Activated CD4-positive, alpha-beta memory T cell treated with anti-CD3 and anti-CD28 coated beads for 36 hours (primary cell): Measurements from ENCODE around the gene MKI67. TPM values are rescaled to one million over a fixed set of nuclear protein-coding genes. Genes with fewer than 3 reads are reported as not detected.
A peak's percentile ranks its signal among the peaks of the same experiment; 100 is the strongest.

Source experiments
- CTCF ChIA-PET: fragments of 350-600 bp; sonication (Branson Sonifier 250); formaldehyde crosslinking; loops from one replicate; lab custom pipeline; 2021; ENCODE audit warnings: antibody characterized with exemption, inconsistent platforms; lab: Charles Lee
- POLR2A ChIA-PET: fragments of 350-600 bp; sonication (Branson Sonifier 250); formaldehyde crosslinking; loops from one replicate; lab custom pipeline; 2021; ENCODE audit warnings: antibody characterized with exemption; lab: Charles Lee
- DNase-seq: peaks from one replicate; pipeline ENCODE4 v3.0.0-alpha.2; 2020
- H3K27ac Mint-ChIP-seq: one replicate; pipeline ENCODE4 v1.8.0; 2021; ENCODE audit warnings: mixed read lengths
- H3K27me3 Mint-ChIP-seq: one replicate; pipeline ENCODE4 v1.8.0; 2021; ENCODE audit warnings: mixed read lengths
- H3K36me3 Mint-ChIP-seq: one replicate; pipeline ENCODE4 v1.8.0; 2021; ENCODE audit warnings: mixed read lengths
- H3K4me1 Mint-ChIP-seq: one replicate; pipeline ENCODE4 v1.8.0; 2021; ENCODE audit warnings: low read depth, mixed read lengths
- H3K4me3 Mint-ChIP-seq: one replicate; pipeline ENCODE4 v1.8.0; 2021; ENCODE audit warnings: mild to moderate bottlenecking, mixed read lengths
- H3K9me3 Mint-ChIP-seq: one replicate; pipeline ENCODE4 v1.8.0; 2021; ENCODE audit warnings: mixed read lengths
- intact Hi-C: fragments of 100-400 bp; cut with micrococcal nuclease; formaldehyde crosslinking; loops from one replicate; pipeline ENCODE4 v1.15.1; 2023
- total RNA-seq, 2 experiments: library from RNA; stranded (reverse); gene quantifications; one replicate each; pipeline ENCODE4 v1.2.3, GENCODE V29; 2021

Gene MKI67
- total RNA-seq, 2 experiments from 2014 or later = 223 to 241 TPM

- no peak overlapping the region for H3K4me3 Mint-ChIP-seq
- no peaks in the 10 kb centered on the region for H3K36me3 Mint-ChIP-seq
- no peak for DNase-seq
- no peak overlapping the region for H3K27ac Mint-ChIP-seq
- POLR2A ChIA-PET = interaction anchor here (0.5 kb wide), 1 partner anchor 88 kb away, joined by 7 read pairs; no protein-coding TSS in a partner anchor
- intact Hi-C loops = no loop called here
- CTCF ChIA-PET = interaction anchor here (0.5 kb wide), 1 partner anchor 13 kb away, joined by 3 read pairs; no protein-coding TSS in a partner anchor
- peaks cover 6% of the 10 kb centered on the region for H3K4me1 Mint-ChIP-seq
- peaks cover 3% of the 10 kb centered on the region for H3K27me3 Mint-ChIP-seq
- H3K9me3 Mint-ChIP-seq = no peaks in the 10 kb centered on the region
Observed at GRCh38 chr10:128163701-128164100, 37.5 kb upstream of the MKI67 start.

DNA sequence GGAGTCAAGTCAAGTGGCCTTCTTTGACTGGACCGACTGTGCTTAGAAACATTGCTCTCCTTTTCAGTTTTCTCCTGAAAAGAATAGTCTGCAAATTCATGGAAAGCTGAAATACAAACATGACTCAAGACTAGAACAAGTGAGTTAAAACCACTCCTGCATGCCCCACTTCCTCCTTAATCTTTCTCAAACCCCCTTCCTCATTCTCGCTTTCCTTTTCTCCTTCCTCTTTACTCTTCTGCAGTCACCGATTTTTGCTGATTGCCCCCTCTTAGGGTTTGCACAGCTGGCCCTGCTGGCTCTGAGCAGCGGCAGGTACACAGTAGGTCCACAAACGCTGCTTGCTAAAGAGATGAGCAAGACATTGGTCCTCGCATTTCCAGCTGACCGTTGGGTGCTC lies 34.8 kb upstream of the MKI67 start:
- no peak overlapping the region for H3K4me3 Mint-ChIP-seq
- ChIA-PET POLR2A (no interaction called here), CTCF (interaction anchor here (0.7 kb wide), 1 partner anchor 17 kb away, joined by 3 read pairs; no protein-coding TSS in a partner anchor)
- H3K27ac Mint-ChIP-seq = no peak overlapping the region
- H3K36me3 Mint-ChIP-seq = no peaks in the 10 kb centered on the region
- no peaks in the 10 kb centered on the region for H3K9me3 Mint-ChIP-seq
- intact Hi-C loops = no loop called here
- DNase-seq = no peak
- peaks cover 6% of the 10 kb centered on the region for H3K4me1 Mint-ChIP-seq
- no peaks in the 10 kb centered on the region for H3K27me3 Mint-ChIP-seq

- intact Hi-C loops = no loop called here
- H3K27me3 Mint-ChIP-seq = no peaks in the 10 kb centered on the region
- peaks cover 6% of the 10 kb centered on the region for H3K4me1 Mint-ChIP-seq
- POLR2A ChIA-PET = no interaction called here
- no peak overlapping the region for H3K4me3 Mint-ChIP-seq
- no peak for DNase-seq
- H3K9me3 Mint-ChIP-seq = no peaks in the 10 kb centered on the region
- CTCF ChIA-PET = interaction anchor here (0.8 to 1.8 kb wide), 2 partner anchors 14 to 125 kb away, joined by 4 read pairs; no protein-coding TSS in a partner anchor
- no peak overlapping the region for H3K27ac Mint-ChIP-seq
- no peaks in the 10 kb centered on the region for H3K36me3 Mint-ChIP-seq
Observed at GRCh38 chr10:128160297-128160711, 34.1 kb upstream of the MKI67 start.

- Mint-ChIP-seq H3K36me3 (no peaks in the 10 kb centered on the region), H3K4me1 (peaks cover 6% of the 10 kb centered on the region), H3K27me3 (no peaks in the 10 kb centered on the region), H3K4me3 (no peak overlapping the region), H3K27ac (no peak overlapping the region), H3K9me3 (no peaks in the 10 kb centered on the region)
- intact Hi-C loops = no loop called here
- ChIA-PET CTCF (interaction anchor here (0.9 to 1.6 kb wide), 2 partner anchors 80 to 89 kb away, joined by 3 to 4 read pairs; no protein-coding TSS in a partner anchor), POLR2A (no interaction called here)
- DNase-seq = no peak
Observed at GRCh38 chr10:128158021-128158795, 32.0 kb upstream of the MKI67 start.

DNA sequence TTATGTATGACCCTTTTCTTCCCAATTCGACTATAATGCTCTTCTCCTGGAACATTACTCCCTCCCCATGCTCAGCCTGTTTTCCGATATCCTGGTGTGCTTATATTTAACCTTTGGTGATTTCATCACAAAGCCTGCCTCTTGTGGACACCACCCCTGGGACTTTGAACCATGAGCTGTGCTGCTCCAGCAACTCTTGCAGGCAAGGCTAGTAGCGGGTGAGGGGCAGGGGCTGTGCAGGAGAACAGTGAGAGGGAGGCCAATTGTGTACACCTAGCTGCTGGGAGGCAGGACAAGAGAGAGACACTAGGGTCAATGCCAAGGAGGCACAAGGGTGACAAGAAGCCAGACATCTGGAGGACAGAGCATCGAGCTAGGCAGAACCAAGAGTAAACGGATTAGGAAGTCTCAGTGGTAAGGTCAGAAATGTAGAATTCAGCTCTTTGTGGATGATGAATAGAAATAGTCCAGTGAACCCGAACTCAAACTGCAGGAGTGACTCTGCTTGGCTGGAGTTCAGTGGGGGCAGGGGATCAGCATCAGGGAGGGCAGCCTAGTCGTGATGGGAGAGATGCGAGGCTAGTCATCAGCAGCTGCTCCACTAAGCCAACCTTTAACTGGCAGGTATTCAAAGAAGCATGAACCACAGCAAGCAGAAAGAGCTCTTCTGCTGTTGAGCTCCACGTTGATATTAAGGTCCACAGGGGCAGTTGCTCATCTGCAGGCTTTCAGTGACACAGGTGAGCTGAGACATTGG lies 31.0 kb upstream of the MKI67 start:
- H3K4me3 Mint-ChIP-seq = no peak overlapping the region
- ChIA-PET CTCF (interaction anchor here (0.8 to 1.6 kb wide), 4 partner anchors 21 to 250 kb away, joined by 3 to 4 read pairs (median 4); partner anchors contain the start of gene PTPRE), POLR2A (no interaction called here)
- peaks cover 6% of the 10 kb centered on the region for H3K4me1 Mint-ChIP-seq
- DNase-seq = no peak
- H3K36me3 Mint-ChIP-seq = no peaks in the 10 kb centered on the region
- intact Hi-C loops = no loop called here
- no peaks in the 10 kb centered on the region for H3K9me3 Mint-ChIP-seq
- no peak overlapping the region for H3K27ac Mint-ChIP-seq
- H3K27me3 Mint-ChIP-seq = no peaks in the 10 kb centered on the region

- POLR2A ChIA-PET = no interaction called here
- no peaks in the 10 kb centered on the region for H3K36me3 Mint-ChIP-seq
- H3K27ac Mint-ChIP-seq = no peak overlapping the region
- no peaks in the 10 kb centered on the region for H3K27me3 Mint-ChIP-seq
- peaks cover 1% of the 10 kb centered on the region for H3K4me1 Mint-ChIP-seq
- H3K9me3 Mint-ChIP-seq = no peaks in the 10 kb centered on the region
- CTCF ChIA-PET = interaction anchor here (1.1 to 1.8 kb wide), 3 partner anchors 28 to 84 kb away, joined by 3 to 7 read pairs (median 4); no protein-coding TSS in a partner anchor
- intact Hi-C loops = no loop called here
- H3K4me3 Mint-ChIP-seq = no peak overlapping the region
- no peak for DNase-seq
Observed at GRCh38 chr10:128152741-128153580, 26.7 kb upstream of the MKI67 start.

DNA sequence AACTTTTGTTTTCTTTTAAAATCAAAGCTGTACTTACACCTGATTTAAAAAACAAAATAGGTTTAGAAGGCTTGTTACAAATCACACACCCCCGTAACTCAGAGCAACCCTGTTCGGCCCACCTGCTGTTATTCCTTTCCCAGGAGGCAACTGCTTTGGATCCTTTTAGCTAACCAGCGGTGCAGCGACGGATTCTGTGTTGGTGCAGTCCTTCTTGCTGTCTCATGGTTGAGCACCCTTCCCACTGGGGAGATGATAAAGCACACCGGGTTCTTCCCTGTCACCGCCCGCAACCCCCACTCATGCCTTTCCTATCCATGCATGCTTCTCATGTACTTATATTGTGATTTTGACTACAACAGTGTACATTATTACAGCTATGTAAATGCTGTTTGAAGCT lies 24.8 kb upstream of the MKI67 start:
- Mint-ChIP-seq H3K36me3 (no peaks in the 10 kb centered on the region), H3K4me3 (peak overlapping the region; percentile 2), H3K27me3 (no peaks in the 10 kb centered on the region), H3K4me1 (peaks cover 18% of the 10 kb centered on the region), H3K27ac (no peak overlapping the region), H3K9me3 (peaks cover 8% of the 10 kb centered on the region)
- ChIA-PET CTCF (interaction anchor here (0.6 to 4.0 kb wide), 22 partner anchors 13 to 436 kb away, joined by 3 to 20 read pairs (median 4); partner anchors contain the start of genes MKI67 and PTPRE), POLR2A (interaction anchor here (1.4 kb wide), 1 partner anchor 25 kb away, joined by 3 read pairs; the partner anchor contains the start of gene MKI67)
- DNase-seq = no peak
- intact Hi-C loops = loop anchor here (2.0 kb wide), 1 partner anchor 244 kb away; the partner anchor contains the start of gene PTPRE

GRCh38 chr10:128150561-128150960 lies 24.3 kb upstream of the MKI67 start:
- DNase-seq = no peak
- no peaks in the 10 kb centered on the region for H3K36me3 Mint-ChIP-seq
- H3K9me3 Mint-ChIP-seq = peaks cover 12% of the 10 kb centered on the region
- CTCF ChIA-PET = interaction anchor here (0.6 to 4.0 kb wide), 22 partner anchors 13 to 436 kb away, joined by 3 to 20 read pairs (median 4); partner anchors contain the start of genes MKI67 and PTPRE
- H3K27ac Mint-ChIP-seq = no peak overlapping the region
- no peaks in the 10 kb centered on the region for H3K27me3 Mint-ChIP-seq
- intact Hi-C loops = loop anchor here (1.0 to 2.0 kb wide), 3 partner anchors 24 to 244 kb away; partner anchors contain the start of genes MKI67 and PTPRE
- H3K4me1 Mint-ChIP-seq = peaks cover 20% of the 10 kb centered on the region
- POLR2A ChIA-PET = interaction anchor here (1.4 kb wide), 1 partner anchor 25 kb away, joined by 3 read pairs; the partner anchor contains the start of gene MKI67
- H3K4me3 Mint-ChIP-seq = peak overlapping the region; percentile 72

DNA sequence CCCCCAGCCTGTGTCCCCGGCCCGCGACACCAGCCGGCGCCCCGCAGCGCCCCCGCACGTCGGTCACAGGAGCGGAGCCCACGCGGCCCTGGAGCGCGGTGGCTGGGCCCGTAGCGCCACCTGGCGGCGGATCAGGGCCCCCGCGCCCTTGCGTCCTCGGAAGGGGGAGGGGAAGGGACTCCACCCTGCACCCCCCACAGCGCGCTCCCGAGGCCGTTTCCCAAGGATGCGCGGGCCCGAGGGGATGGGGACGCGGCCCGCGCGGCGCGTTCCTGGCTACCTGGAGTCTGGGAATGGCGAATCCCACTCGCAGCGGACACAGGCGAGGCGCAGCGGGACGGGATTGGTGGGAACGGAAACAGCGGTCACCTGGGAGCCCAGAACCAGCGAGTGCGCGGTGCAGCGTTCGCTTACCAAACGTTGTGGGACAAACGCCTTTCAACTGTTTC lies 23.8 kb upstream of the MKI67 start:
- ChIA-PET POLR2A (interaction anchor here (1.4 kb wide), 1 partner anchor 24 kb away, joined by 3 read pairs; the partner anchor contains the start of gene MKI67), CTCF (interaction anchor here (0.7 to 4.0 kb wide), 20 partner anchors 23 to 244 kb away, joined by 3 to 20 read pairs (median 4); partner anchors contain the start of gene MKI67)
- Mint-ChIP-seq H3K4me3 (peak overlapping the region; percentile 72), H3K27ac (no peak overlapping the region), H3K9me3 (peaks cover 17% of the 10 kb centered on the region), H3K36me3 (no peaks in the 10 kb centered on the region), H3K4me1 (peaks cover 20% of the 10 kb centered on the region), H3K27me3 (no peaks in the 10 kb centered on the region)
- DNase-seq = peak; percentile 82
- intact Hi-C loops = loop anchor here (1.0 to 2.0 kb wide), 3 partner anchors 24 to 243 kb away; partner anchors contain the start of genes MKI67 and PTPRE

DNA sequence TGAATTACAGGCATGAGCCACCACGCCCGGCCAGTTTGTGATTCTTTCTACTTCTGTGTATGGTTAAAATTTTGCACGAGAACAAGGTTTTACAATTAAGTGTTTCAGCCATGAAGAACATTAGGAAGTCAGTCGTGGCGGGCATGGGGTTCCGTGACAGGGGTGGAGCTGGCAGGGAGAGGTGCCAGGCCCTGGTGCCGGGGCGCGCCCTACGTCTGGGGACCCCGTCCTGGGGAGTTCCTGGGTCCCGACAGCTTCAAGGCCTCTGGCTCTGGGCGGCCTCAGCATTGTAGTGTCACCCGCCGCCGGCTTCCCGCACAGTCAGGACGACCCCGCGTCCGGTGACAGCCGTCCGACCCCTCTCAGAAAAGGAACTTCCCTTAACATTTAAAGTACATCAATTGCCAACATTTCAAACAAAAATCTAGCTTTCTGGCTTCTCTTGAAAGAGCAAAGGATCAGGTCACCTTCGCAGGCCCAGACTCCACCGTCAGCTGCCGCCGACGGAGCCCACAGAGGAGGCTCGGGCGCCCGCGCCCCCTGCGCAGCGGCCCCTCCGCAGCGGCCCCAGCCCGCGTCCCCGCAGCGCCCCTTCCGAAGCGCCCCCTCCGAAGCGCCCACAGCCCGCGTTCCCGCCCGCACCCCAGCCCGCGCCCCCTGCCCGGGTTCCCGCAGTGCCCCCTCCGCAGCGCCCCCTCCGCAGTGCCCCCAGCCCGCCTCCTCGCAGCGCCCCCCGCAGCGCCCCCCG lies 23.2 kb upstream of the MKI67 start:
- Mint-ChIP-seq H3K4me1 (peaks cover 20% of the 10 kb centered on the region), H3K9me3 (peaks cover 18% of the 10 kb centered on the region), H3K36me3 (no peaks in the 10 kb centered on the region), H3K27ac (no peak overlapping the region), H3K27me3 (no peaks in the 10 kb centered on the region), H3K4me3 (peak overlapping the region; percentile 36)
- no peak for DNase-seq
- intact Hi-C loops = loop anchor here (1.0 to 5.0 kb wide), 4 partner anchors 23 to 243 kb away; partner anchors contain the start of genes MKI67 and PTPRE
- ChIA-PET POLR2A (interaction anchor here (1.4 kb wide), 1 partner anchor 24 kb away, joined by 3 read pairs; the partner anchor contains the start of gene MKI67), CTCF (interaction anchor here (0.6 to 4.0 kb wide), 16 partner anchors 25 to 138 kb away, joined by 3 to 20 read pairs (median 4); no protein-coding TSS in a partner anchor)
